Left kidney (tissue), 2 donors: Measurements from ENCODE around the gene VPS13D. TPM values are rescaled to one million over a fixed set of nuclear protein-coding genes. Genes with fewer than 3 reads are reported as not detected.
"Not testable (repeated sequence)": the region's sequence is repeated elsewhere in the genome, so short reads cannot be mapped to it uniquely, and the experiment has no call there.

Source experiments
- DNase-seq: peaks from one replicate; pipeline ENCODE4 v3.0.0-alpha.2; 2013
- polyA plus RNA-seq: library from polyadenylated mRNA; unstranded; fragments of 120-200 nt; gene quantifications from one replicate; pipeline ENCODE4 v1.2.1, GENCODE V29; 2013; ENCODE audit not compliant: insufficient read length

Gene VPS13D
- polyA plus RNA-seq, 1 donor: 37.2 TPM

GRCh38 chr1:12285496-12286143 is 55.8 kb downstream of the VPS13D start:
- no peak for DNase-seq

GRCh38 chr1:12287869-12288268 is 58.0 kb downstream of the VPS13D start:
- DNase-seq: no peak

GRCh38 chr1:12290828-12291227 is 61.0 kb downstream of the VPS13D start:
- DNase-seq: no peak

GRCh38 chr1:12293416-12293815 is 63.6 kb downstream of the VPS13D start:
- DNase-seq: no peak

- DNase-seq: no peak
These were observed 64.2 kb downstream of the VPS13D start for GRCh38 chr1:12294076-12294475.

GRCh38 chr1:12296016-12296415 is 66.2 kb downstream of the VPS13D start:
- DNase-seq: no peak

- no peak for DNase-seq
These were observed 66.8 kb downstream of the VPS13D start for GRCh38 chr1:12296623-12297022.

- no peak for DNase-seq
These were observed 70.9 kb downstream of the VPS13D start for GRCh38 chr1:12300706-12301105.

- no peak for DNase-seq
These were observed 71.8 kb downstream of the VPS13D start for GRCh38 chr1:12301518-12302237.

- no peak for DNase-seq
These were observed 73.1 kb downstream of the VPS13D start for GRCh38 chr1:12302798-12303447.

GRCh38 chr1:12305377-12305776 is 75.5 kb downstream of the VPS13D start:
- DNase-seq: no peak

GRCh38 chr1:12309783-12310742 is 80.2 kb downstream of the VPS13D start:
- no peak for DNase-seq

GRCh38 chr1:12314333-12314903 is 84.6 kb downstream of the VPS13D start:
- DNase-seq: peak; percentile 21

- no peak for DNase-seq
These were observed 85.3 kb downstream of the VPS13D start for GRCh38 chr1:12315146-12315545.

- peak; percentile 15 for DNase-seq
These were observed 86.5 kb downstream of the VPS13D start for GRCh38 chr1:12316331-12316730.

- DNase-seq: no peak
These were observed 90.7 kb downstream of the VPS13D start for GRCh38 chr1:12320486-12320885.

- no peak for DNase-seq
These were observed 94.6 kb downstream of the VPS13D start for GRCh38 chr1:12324423-12324822.

GRCh38 chr1:12324973-12325372 is 95.1 kb downstream of the VPS13D start:
- DNase-seq: not testable (repeated sequence)

GRCh38 chr1:12326986-12327385 is 97.2 kb downstream of the VPS13D start:
- DNase-seq: no peak

GRCh38 chr1:12327566-12327965 is 97.7 kb downstream of the VPS13D start:
- no peak for DNase-seq

GRCh38 chr1:12333036-12333785 is 103.4 kb downstream of the VPS13D start:
- no peak for DNase-seq
